Lower lobe of right lung (tissue), 2 donors: ENCODE results near the gene LMAN1L. TPM values are rescaled to one million over a fixed set of nuclear protein-coding genes. Genes with fewer than 3 reads are reported as not detected.

ENCODE experiments used
- ATAC-seq, 2 donors: fragments of 200-7000 bp; cut with Tn5 transposase; one replicate each; pipeline ENCODE4 v1.9.1; 2020 to 2022; ENCODE audit warnings: mild to moderate bottlenecking in 2 of 2, moderate library complexity in 2 of 2
- DNase-seq: peaks from one replicate; pipeline ENCODE4 v3.0.0-alpha.2; 2020
- H3K27ac ChIP-seq: fragments of 200-600 bp; one replicate; pipeline ENCODE4 v1.8.0; 2022
- H3K27me3 ChIP-seq: fragments of 200-600 bp; one replicate; pipeline ENCODE4 v1.8.0; 2022; ENCODE audit warnings: low read depth
- H3K36me3 ChIP-seq: fragments of 200-600 bp; one replicate; pipeline ENCODE4 v1.8.0; 2022; ENCODE audit warnings: mild to moderate bottlenecking
- H3K4me1 ChIP-seq: fragments of 200-600 bp; one replicate; pipeline ENCODE4 v1.8.0; 2022
- H3K4me3 ChIP-seq: fragments of 200-600 bp; one replicate; pipeline ENCODE4 v1.8.0; 2022; ENCODE audit warnings: mild to moderate bottlenecking
- H3K9me3 ChIP-seq: fragments of 200-600 bp; one replicate; pipeline ENCODE4 v1.8.0; 2022
- intact Hi-C: fragments of 100-400 bp; cut with DNase I; formaldehyde crosslinking; loops from one replicate; pipeline ENCODE4 v1.11.0; 2022
- total RNA-seq: library from RNA; stranded (reverse); fragmentation: NEBNext Ultra II Directional; extraction: Animal tissue kit (Norgen Biotek cat#: 25700); gene quantifications from one replicate; pipeline ENCODE4 v1.2.1, GENCODE V29; 2021
- TF ChIP-seq, protein P1 (sequence below): fragments of 200-600 bp; IDR thresholded peaks from one replicate; pipeline ENCODE4 v1.8.0; 2022; ENCODE audit warnings: antibody characterized with exemption, mild to moderate bottlenecking
- donor health status: DM: no; HTN: yes; CAD: no; lungs with severe emphysema.

The LMAN1L gene
- total RNA-seq, 1 donor from 2014 or later, result not detected

GRCh38 chr15:74787251-74788041 lies 25.2 kb upstream of the LMAN1L start:
- TF ChIP-seq, protein P1, sequence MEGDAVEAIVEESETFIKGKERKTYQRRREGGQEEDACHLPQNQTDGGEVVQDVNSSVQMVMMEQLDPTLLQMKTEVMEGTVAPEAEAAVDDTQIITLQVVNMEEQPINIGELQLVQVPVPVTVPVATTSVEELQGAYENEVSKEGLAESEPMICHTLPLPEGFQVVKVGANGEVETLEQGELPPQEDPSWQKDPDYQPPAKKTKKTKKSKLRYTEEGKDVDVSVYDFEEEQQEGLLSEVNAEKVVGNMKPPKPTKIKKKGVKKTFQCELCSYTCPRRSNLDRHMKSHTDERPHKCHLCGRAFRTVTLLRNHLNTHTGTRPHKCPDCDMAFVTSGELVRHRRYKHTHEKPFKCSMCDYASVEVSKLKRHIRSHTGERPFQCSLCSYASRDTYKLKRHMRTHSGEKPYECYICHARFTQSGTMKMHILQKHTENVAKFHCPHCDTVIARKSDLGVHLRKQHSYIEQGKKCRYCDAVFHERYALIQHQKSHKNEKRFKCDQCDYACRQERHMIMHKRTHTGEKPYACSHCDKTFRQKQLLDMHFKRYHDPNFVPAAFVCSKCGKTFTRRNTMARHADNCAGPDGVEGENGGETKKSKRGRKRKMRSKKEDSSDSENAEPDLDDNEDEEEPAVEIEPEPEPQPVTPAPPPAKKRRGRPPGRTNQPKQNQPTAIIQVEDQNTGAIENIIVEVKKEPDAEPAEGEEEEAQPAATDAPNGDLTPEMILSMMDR, result peak; percentile 54
- peak; percentile 75 to 85 for ATAC-seq
- peak; percentile 89 for DNase-seq
- Histone ChIP-seq H3K4me1 (peaks cover 97% of the 10 kb centered on the region), H3K9me3 (no peaks in the 10 kb centered on the region), H3K4me3 (peak overlapping the region; percentile 44), H3K27ac (peak overlapping the region; percentile 85), H3K27me3 (no peaks in the 10 kb centered on the region), H3K36me3 (no peaks in the 10 kb centered on the region)
- intact Hi-C loops, result no loop called here

DNA sequence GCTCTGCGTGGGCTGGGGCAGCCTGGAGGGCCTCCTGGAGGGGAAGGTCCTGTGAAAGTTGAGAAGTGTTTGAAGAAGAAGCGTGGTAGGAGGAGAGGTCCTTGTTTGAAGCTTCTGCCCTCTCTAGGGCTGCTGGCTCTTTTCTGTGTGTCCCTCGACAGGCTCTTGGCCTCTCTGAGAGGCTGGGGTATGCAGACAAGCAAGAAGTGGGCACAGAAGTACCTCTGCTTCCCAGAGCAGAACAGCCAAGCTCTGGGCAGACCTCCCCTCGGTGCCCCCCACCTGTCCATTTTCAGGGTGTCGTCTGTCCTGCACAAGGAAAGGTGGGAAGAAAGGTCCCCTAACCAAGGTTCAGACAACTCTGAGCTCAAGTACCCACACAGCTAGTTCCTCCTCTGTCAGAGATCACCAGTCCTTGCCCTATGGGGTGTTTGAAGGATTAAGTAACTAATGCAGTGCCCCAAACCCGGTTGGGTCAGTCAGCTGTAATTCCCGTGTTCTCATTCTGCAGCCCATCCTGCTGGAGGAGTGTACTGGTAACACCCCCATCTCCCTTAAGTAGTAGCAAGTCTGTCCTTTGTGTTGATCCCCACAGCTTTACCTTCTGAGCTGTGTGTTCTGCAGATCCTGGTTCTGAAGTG lies 24.5 kb upstream of the LMAN1L start:
- H3K9me3 ChIP-seq, result no peaks in the 10 kb centered on the region
- TF ChIP-seq, protein P1, result no peak
- H3K27ac ChIP-seq, result peak overlapping the region; percentile 85
- no peak for DNase-seq
- no peaks in the 10 kb centered on the region for H3K36me3 ChIP-seq
- peak overlapping the region; percentile 44 for H3K4me3 ChIP-seq
- no peaks in the 10 kb centered on the region for H3K27me3 ChIP-seq
- intact Hi-C loops, result no loop called here
- H3K4me1 ChIP-seq, result peaks cover 99% of the 10 kb centered on the region
- peak; percentile 29 to 30 for ATAC-seq

- ATAC-seq (peak in 1 of 2 donors; percentile 12), DNase-seq (no peak)
- Histone ChIP-seq H3K36me3 (no peaks in the 10 kb centered on the region), H3K4me1 (peaks cover 99% of the 10 kb centered on the region), H3K27me3 (no peaks in the 10 kb centered on the region), H3K27ac (peak overlapping the region; percentile 85), H3K4me3 (peak overlapping the region; percentile 44), H3K9me3 (no peaks in the 10 kb centered on the region)
- intact Hi-C loops, result no loop called here
- TF ChIP-seq, protein P1, result no peak
These were observed 23.9 kb upstream of the LMAN1L start for GRCh38 chr15:74788683-74789151.

- intact Hi-C loops, result no loop called here
- Histone ChIP-seq H3K4me3 (peak overlapping the region; percentile 44), H3K9me3 (no peaks in the 10 kb centered on the region), H3K4me1 (peaks cover 96% of the 10 kb centered on the region), H3K27ac (peak overlapping the region; percentile 85), H3K36me3 (no peaks in the 10 kb centered on the region), H3K27me3 (no peaks in the 10 kb centered on the region)
- TF ChIP-seq, protein P1, result no peak
- DNase-seq (no peak), ATAC-seq (no peak)
These were observed 23.4 kb upstream of the LMAN1L start for GRCh38 chr15:74789171-74789631.

GRCh38 chr15:74789741-74790079 lies 22.9 kb upstream of the LMAN1L start:
- H3K4me3 ChIP-seq, result peak overlapping the region; percentile 44
- H3K36me3 ChIP-seq, result peaks cover 1% of the 10 kb centered on the region
- peaks cover 91% of the 10 kb centered on the region for H3K4me1 ChIP-seq
- peak overlapping the region; percentile 85 for H3K27ac ChIP-seq
- TF ChIP-seq, protein P1, result no peak
- H3K9me3 ChIP-seq, result no peaks in the 10 kb centered on the region
- ATAC-seq (no peak), DNase-seq (no peak)
- intact Hi-C loops, result no loop called here
- no peaks in the 10 kb centered on the region for H3K27me3 ChIP-seq
